OCI-LY7 (cell line): ENCODE measurements around the gene MYCBPAP. TPM values are rescaled to one million over a fixed set of nuclear protein-coding genes. Genes with fewer than 3 reads are reported as not detected.

Experiments used
- BruUV-seq: library from RNA; stranded (reverse); fragments of 400-500 nt; replicated peaks from 2 replicates; lab custom pipeline; 2021; lab: Mats Ljungman, UMichigan
- CTCF ChIA-PET: fragments of 300-600 bp; sonication (Branson Sonifier 250); formaldehyde crosslinking; loops from one replicate; lab custom pipeline; 2022; ENCODE audit warnings: antibody characterized with exemption; ENCODE audit not compliant: unreplicated experiment; lab: Charles Lee
- POLR2A ChIA-PET: fragments of 300-600 bp; sonication (Branson Sonifier 250); formaldehyde crosslinking; loops from one replicate; lab custom pipeline; 2022; ENCODE audit warnings: antibody characterized with exemption; lab: Charles Lee
- DNase-seq: peaks from one replicate; pipeline ENCODE4 v3.0.0-alpha.2; 2015; ENCODE audit warnings: low spot score
- H2AFZ ChIP-seq: fragments of 200-600 bp; sonication (generic), shearing (Covaris generic); 2 replicates; pipeline ENCODE4 v1.6.1; 2014; ENCODE audit warnings: mild to moderate bottlenecking, antibody characterized with exemption, low read length, moderate library complexity
- H3K27ac ChIP-seq: fragments of 200-600 bp; sonication (generic); 2 replicates; pipeline ENCODE4 v1.5.1; 2014; ENCODE audit warnings: mixed run types, low read depth, mild to moderate bottlenecking, moderate library complexity, low read length, inconsistent platforms; ENCODE audit not compliant: poor library complexity, severe bottlenecking
- H3K36me3 ChIP-seq: fragments of 200-600 bp; sonication (generic); 2 replicates; pipeline ENCODE4 v1.6.1; 2014; ENCODE audit warnings: mild to moderate bottlenecking, antibody characterized with exemption, low read length, moderate library complexity, mixed read lengths; ENCODE audit not compliant: insufficient read depth
- H3K4me1 ChIP-seq: fragments of 200-600 bp; sonication (generic); 2 replicates; pipeline ENCODE4 v1.5.1; 2014; ENCODE audit warnings: mild to moderate bottlenecking, low read length; ENCODE audit not compliant: insufficient read depth, poor library complexity, severe bottlenecking
- H3K4me2 ChIP-seq: fragments of 200-600 bp; sonication (generic); 2 replicates; pipeline ENCODE4 v1.6.1; 2014; ENCODE audit warnings: mild to moderate bottlenecking, low read length
- H3K4me3 ChIP-seq: fragments of 200-600 bp; sonication (generic); 2 replicates; pipeline ENCODE4 v1.5.1; 2014; ENCODE audit warnings: mild to moderate bottlenecking, low read depth, low read length; ENCODE audit not compliant: poor library complexity, severe bottlenecking
- H3K79me2 ChIP-seq: fragments of 200-600 bp; sonication (generic); 2 replicates; pipeline ENCODE4 v1.6.1; 2016; ENCODE audit warnings: low read depth, mild to moderate bottlenecking, low read length, moderate library complexity, mixed read lengths; ENCODE audit not compliant: insufficient read depth
- H3K9me2 ChIP-seq: fragments of 200-600 bp; sonication (generic); 2 replicates; pipeline ENCODE4 v1.6.1; 2016; ENCODE audit warnings: mild to moderate bottlenecking, low read length, mixed read lengths; ENCODE audit not compliant: insufficient read depth
- H3K9me3 ChIP-seq: fragments of 200-600 bp; sonication (generic); 2 replicates; pipeline ENCODE4 v1.6.1; 2014; ENCODE audit warnings: mild to moderate bottlenecking, mixed run types, low read length, mixed read lengths
- H4K20me1 ChIP-seq: fragments of 200-600 bp; sonication (generic); 2 replicates; pipeline ENCODE4 v1.6.1; 2014; ENCODE audit warnings: mild to moderate bottlenecking, antibody characterized with exemption, low read length, moderate library complexity, mixed read lengths; ENCODE audit not compliant: insufficient read depth
- CTCF ChIP-seq: fragments of 200-600 bp; sonication (generic); conservative IDR thresholded peaks from 2 replicates; pipeline ENCODE4 v1.5.1; 2014; ENCODE audit warnings: mild to moderate bottlenecking, antibody characterized with exemption, low read length, moderate library complexity, mixed read lengths
- EZH2phosphoT487 ChIP-seq: fragments of 200-600 bp; sonication (generic); IDR thresholded peaks from 2 replicates; pipeline ENCODE4 v1.6.1; 2018; ENCODE audit warnings: low read depth, borderline replicate concordance, mild to moderate bottlenecking, mixed run types, antibody characterized with exemption, low read length, moderate library complexity, mixed read lengths
- intact Hi-C: fragments of 100-400 bp; cut with micrococcal nuclease; formaldehyde crosslinking; loops from one replicate; pipeline ENCODE4 v1.10.0; 2022; ENCODE audit not compliant: unreplicated experiment
- total RNA-seq, 2 experiments: library from RNA; depleted of rRNA in 1 of 2; stranded (reverse); fragments of >200 nt in 1 of 2; shearing (Covaris generic) in 1 of 2; gene quantifications; 2 replicates each; pipeline ENCODE4 v1.2.3, GENCODE V29; 2014 to 2022

Gene MYCBPAP
- total RNA-seq, 2 experiments from 2014 or later, result 5.0 to 6.8 TPM

- no peak for DNase-seq
- TF ChIP-seq CTCF, result no peak
- no peak for TF ChIP-seq EZH2phosphoT487
- Histone ChIP-seq H3K9me3 (no peaks in the 10 kb centered on the region), H3K4me3 (no peak overlapping the region), H3K79me2 (no peaks in the 10 kb centered on the region), H2AFZ (no peak overlapping the region), H3K4me1 (peaks cover 15% of the 10 kb centered on the region), H3K36me3 (no peaks in the 10 kb centered on the region), H4K20me1 (no peaks in the 10 kb centered on the region), H3K9me2 (no peaks in the 10 kb centered on the region), H3K27ac (no peak overlapping the region), H3K4me2 (no peak overlapping the region)
- intact Hi-C loops, result no loop called here
- CTCF ChIA-PET, result interaction anchor here (0.5 kb wide), 1 partner anchor 326 kb away, joined by 3 read pairs; no protein-coding TSS in a partner anchor
- no TSS peak for BruUV-seq
- POLR2A ChIA-PET, result interaction anchor here (0.7 kb wide), 1 partner anchor 51 kb away, joined by 4 read pairs; no protein-coding TSS in a partner anchor
Observed at GRCh38 chr17:50511058-50511457, 2.8 kb downstream of the MYCBPAP start.

- H3K4me2 ChIP-seq, result no peak overlapping the region
- H3K9me2 ChIP-seq, result no peaks in the 10 kb centered on the region
- H3K9me3 ChIP-seq, result no peaks in the 10 kb centered on the region
- TF ChIP-seq EZH2phosphoT487, result no peak
- TF ChIP-seq CTCF, result no peak
- POLR2A ChIA-PET, result no interaction called here
- no peaks in the 10 kb centered on the region for H4K20me1 ChIP-seq
- H3K79me2 ChIP-seq, result no peaks in the 10 kb centered on the region
- no peak for DNase-seq
- H3K4me1 ChIP-seq, result peaks cover 5% of the 10 kb centered on the region
- no peak overlapping the region for H3K4me3 ChIP-seq
- H3K36me3 ChIP-seq, result no peaks in the 10 kb centered on the region
- CTCF ChIA-PET, result no interaction called here
- no peak overlapping the region for H3K27ac ChIP-seq
- no TSS peak for BruUV-seq
- no peak overlapping the region for H2AFZ ChIP-seq
- intact Hi-C loops, result no loop called here
Observed at GRCh38 chr17:50513495-50513894, 5.3 kb downstream of the MYCBPAP start.

DNA sequence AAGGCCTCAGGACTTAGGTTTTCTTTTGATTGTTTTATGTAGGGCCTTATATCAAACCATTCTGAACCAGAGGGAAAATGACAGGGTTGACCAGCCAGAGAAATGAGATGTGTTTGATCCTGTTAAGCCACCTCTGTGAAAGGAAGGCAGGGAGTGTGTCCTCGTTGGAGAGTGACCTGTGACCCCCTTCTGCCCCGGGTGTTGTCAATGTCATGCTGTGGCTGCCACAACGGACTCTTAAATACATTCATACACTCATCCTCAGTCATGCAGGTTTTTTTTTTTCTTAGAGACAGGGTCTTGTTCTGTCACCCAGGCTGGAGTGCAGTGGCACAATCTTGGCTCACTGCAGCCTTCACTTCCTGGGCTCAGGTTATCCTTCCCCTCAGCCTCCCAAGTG, 6.1 kb downstream of the MYCBPAP start:
- Histone ChIP-seq H3K36me3 (no peaks in the 10 kb centered on the region), H3K9me3 (no peaks in the 10 kb centered on the region), H3K9me2 (no peaks in the 10 kb centered on the region), H4K20me1 (no peaks in the 10 kb centered on the region), H3K4me1 (no peaks in the 10 kb centered on the region), H3K4me3 (no peak overlapping the region), H3K79me2 (no peaks in the 10 kb centered on the region), H2AFZ (no peak overlapping the region), H3K4me2 (no peak overlapping the region), H3K27ac (no peak overlapping the region)
- no peak for TF ChIP-seq EZH2phosphoT487
- no peak for TF ChIP-seq CTCF
- CTCF ChIA-PET, result no interaction called here
- no peak for DNase-seq
- no TSS peak for BruUV-seq
- intact Hi-C loops, result no loop called here
- POLR2A ChIA-PET, result no interaction called here
